CD8-positive, alpha-beta memory T cell (primary cell): Measurements from ENCODE around the gene CGGBP1. TPM values are rescaled to one million over a fixed set of nuclear protein-coding genes. Genes with fewer than 3 reads are reported as not detected.

Source experiments
- polyA plus RNA-seq: library from polyadenylated mRNA; unstranded; fragments of 300-500 nt; fragmentation: Illumina TruSeq; gene quantifications from one replicate; pipeline ENCODE4 v1.2.3, GENCODE V29; 2021
- total RNA-seq, 2 experiments: library from RNA; stranded (reverse); gene quantifications; one replicate each; pipeline ENCODE4 v1.2.3, GENCODE V29; 2021

Gene CGGBP1
- total and polyA plus RNA-seq, 3 experiments from 2014 or later = 84.7 to 95.9 (median 94.5) TPM

Other genes starting within 250 kb of the CGGBP1 start
- 10 to 100 TPM; 16.0 to 16.4 TPM for gene ZNF654, start 250 bp upstream of the CGGBP1 start, total RNA-seq
- gene ZNF654, start 250 bp upstream of the CGGBP1 start, polyA plus RNA-seq = 11.6 TPM
- gene C3orf38, start 91.0 kb upstream of the CGGBP1 start, total RNA-seq = 10 to 100 TPM; 25.9 to 28.2 TPM
- 19.4 TPM for gene C3orf38, start 91.0 kb upstream of the CGGBP1 start, polyA plus RNA-seq